AG04450 (cell line): ENCODE results near the gene ZIM2. TPM values are rescaled to one million over a fixed set of nuclear protein-coding genes. Genes with fewer than 3 reads are reported as not detected.
"Not testable (repeated sequence)": the region's sequence is repeated elsewhere in the genome, so short reads cannot be mapped to it uniquely, and the experiment has no call there.

Experiments used
- CTCF ChIA-PET: fragments of 300-600, 350-600 bp; formaldehyde crosslinking; extraction: SDS; loops from one replicate; lab custom pipeline; 2022; ENCODE audit warnings: antibody characterized with exemption, inconsistent platforms; lab: Charles Lee
- POLR2A ChIA-PET: fragments of 350-600 bp; formaldehyde crosslinking; extraction: SDS; loops from one replicate; lab custom pipeline; 2021; ENCODE audit warnings: antibody characterized with exemption, inconsistent platforms; lab: Yijun Ruan, JAX
- DNase-seq: peaks from one replicate; pipeline ENCODE4 v3.0.0-alpha.2; 2011; ENCODE audit warnings: low read depth, low spot score
- H3K27ac ChIP-seq: one replicate; pipeline ENCODE4 v1.5.1; 2012; ENCODE audit warnings: low read depth, low read length, control low read depth
- H3K27me3 ChIP-seq: one replicate; pipeline ENCODE4 v1.6.0; 2012; ENCODE audit warnings: low read length; ENCODE audit not compliant: control insufficient read depth, insufficient read depth
- H3K4me3 ChIP-seq: 2 replicates; pipeline ENCODE4 v1.5.1; 2011; ENCODE audit warnings: mild to moderate bottlenecking, low read depth, low read length, control low read depth
- H3K9me3 ChIP-seq: 2 replicates; pipeline ENCODE4 v1.5.1; 2012; ENCODE audit warnings: low read length; ENCODE audit not compliant: control insufficient read depth, insufficient read depth
- polyA plus RNA-seq: library from polyadenylated mRNA; depleted of rRNA; stranded (reverse); fragments of >200 nt; gene quantifications from 2 replicates; pipeline ENCODE4 v1.2.3, GENCODE V29; 2011
- TF ChIP-seq, protein P1 (sequence below): IDR thresholded peaks from 2 replicates; pipeline ENCODE4 v1.5.1; 2011; ENCODE audit warnings: low read depth, low read length, control low read depth, inconsistent platforms

Gene ZIM2
- polyA plus RNA-seq, 1 experiment, result not detected

DNA sequence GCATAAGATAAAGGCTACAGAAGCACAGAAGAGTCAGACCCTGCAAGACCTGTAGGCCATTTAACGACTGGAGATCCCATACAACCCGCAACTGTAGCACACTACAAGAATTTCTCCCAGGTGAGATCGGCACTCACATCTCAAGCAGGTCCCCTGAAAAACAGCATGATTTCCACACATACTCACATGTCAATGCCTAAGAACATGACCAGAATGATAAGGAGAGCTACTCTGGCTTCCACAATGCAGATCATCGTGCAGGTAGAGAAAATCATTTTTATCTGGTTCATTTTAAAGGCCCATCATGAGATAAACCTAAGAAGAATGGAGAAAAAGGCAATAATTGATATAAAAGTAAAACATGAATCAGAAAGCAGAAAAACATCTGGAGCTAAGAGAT lies 17.5 kb upstream of the ZIM2 start:
- TF ChIP-seq, protein P1, sequence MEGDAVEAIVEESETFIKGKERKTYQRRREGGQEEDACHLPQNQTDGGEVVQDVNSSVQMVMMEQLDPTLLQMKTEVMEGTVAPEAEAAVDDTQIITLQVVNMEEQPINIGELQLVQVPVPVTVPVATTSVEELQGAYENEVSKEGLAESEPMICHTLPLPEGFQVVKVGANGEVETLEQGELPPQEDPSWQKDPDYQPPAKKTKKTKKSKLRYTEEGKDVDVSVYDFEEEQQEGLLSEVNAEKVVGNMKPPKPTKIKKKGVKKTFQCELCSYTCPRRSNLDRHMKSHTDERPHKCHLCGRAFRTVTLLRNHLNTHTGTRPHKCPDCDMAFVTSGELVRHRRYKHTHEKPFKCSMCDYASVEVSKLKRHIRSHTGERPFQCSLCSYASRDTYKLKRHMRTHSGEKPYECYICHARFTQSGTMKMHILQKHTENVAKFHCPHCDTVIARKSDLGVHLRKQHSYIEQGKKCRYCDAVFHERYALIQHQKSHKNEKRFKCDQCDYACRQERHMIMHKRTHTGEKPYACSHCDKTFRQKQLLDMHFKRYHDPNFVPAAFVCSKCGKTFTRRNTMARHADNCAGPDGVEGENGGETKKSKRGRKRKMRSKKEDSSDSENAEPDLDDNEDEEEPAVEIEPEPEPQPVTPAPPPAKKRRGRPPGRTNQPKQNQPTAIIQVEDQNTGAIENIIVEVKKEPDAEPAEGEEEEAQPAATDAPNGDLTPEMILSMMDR, result no peak
- H3K27ac ChIP-seq, result no peak overlapping the region
- ChIA-PET POLR2A (no interaction called here), CTCF (no interaction called here)
- H3K9me3 ChIP-seq, result peaks cover 12% of the 10 kb centered on the region
- no peak for DNase-seq
- no peaks in the 10 kb centered on the region for H3K27me3 ChIP-seq
- no peak overlapping the region for H3K4me3 ChIP-seq

DNA sequence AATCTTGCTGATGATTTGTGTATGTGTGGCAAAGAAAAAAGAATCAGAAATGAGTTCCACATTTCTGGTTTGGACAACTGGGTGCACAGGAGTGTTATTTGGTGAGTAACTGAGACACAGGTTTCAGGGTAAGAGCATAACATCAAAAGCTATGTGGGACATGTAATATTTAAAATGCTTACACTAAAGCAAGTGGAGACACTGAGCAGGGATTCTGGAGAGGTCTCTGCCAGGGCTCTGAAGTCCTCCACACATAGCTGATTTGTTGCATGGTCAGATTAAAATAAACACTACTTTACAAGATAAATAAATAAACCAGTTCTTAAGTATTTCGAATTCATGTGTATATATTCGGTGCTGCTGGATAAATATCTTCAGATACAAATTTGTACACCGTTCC lies 16.3 kb upstream of the ZIM2 start:
- no peaks in the 10 kb centered on the region for H3K27me3 ChIP-seq
- ChIA-PET POLR2A (no interaction called here), CTCF (no interaction called here)
- TF ChIP-seq, protein P1, result no peak
- no peak overlapping the region for H3K4me3 ChIP-seq
- H3K27ac ChIP-seq, result no peak overlapping the region
- no peak for DNase-seq
- peaks cover 8% of the 10 kb centered on the region for H3K9me3 ChIP-seq

DNA sequence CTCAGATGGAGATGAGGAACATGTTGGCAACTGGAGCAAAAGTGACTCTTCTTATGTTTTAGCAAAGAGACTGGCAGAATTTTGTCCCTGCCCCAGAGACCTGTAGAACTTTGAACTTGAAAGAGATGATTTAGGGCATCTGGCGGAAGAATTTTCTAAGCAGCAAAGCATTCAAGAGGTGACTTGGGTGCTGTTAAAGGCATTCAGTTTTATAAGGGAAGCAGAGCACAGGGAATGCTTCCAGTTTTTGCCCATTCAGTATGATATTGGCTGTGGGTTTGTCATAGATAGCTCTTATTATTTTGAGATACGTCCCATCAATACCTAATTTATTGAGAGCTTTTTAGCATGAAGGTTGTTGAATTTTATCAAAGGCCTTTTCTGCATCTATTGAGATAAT lies 11.8 kb upstream of the ZIM2 start:
- POLR2A ChIA-PET, H3K4me3 ChIP-seq, CTCF ChIA-PET, H3K27me3 ChIP-seq, H3K27ac ChIP-seq, DNase-seq: not testable (repeated sequence)
- H3K9me3 ChIP-seq, result peaks cover 13% of the 10 kb centered on the region

DNA sequence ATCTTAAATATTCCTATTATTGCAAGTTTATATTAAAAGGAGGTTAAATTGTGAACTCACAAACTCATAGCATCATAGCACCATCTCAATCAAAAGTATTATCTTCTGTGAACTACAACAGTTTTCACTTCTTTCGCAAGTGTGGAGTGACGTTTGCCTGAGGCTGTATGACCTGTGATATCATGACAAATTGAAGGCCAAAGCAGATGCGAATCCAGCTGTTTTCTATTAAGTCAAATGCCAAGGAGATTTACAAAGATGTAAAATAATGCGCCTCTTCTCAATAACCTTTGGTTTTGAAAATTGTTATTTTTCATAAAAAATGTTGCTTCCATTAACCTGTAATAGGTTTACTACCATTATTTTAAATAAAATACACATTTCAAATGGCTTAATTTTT lies 7.6 kb upstream of the ZIM2 start:
- no peak for DNase-seq
- Histone ChIP-seq H3K4me3 (no peak overlapping the region), H3K9me3 (peaks cover 8% of the 10 kb centered on the region; the same call in 1 of the 2 replicates), H3K27ac (no peak overlapping the region), H3K27me3 (no peaks in the 10 kb centered on the region)
- POLR2A ChIA-PET, result no interaction called here
- TF ChIP-seq, protein P1, result no peak
- CTCF ChIA-PET, result no interaction called here

DNA sequence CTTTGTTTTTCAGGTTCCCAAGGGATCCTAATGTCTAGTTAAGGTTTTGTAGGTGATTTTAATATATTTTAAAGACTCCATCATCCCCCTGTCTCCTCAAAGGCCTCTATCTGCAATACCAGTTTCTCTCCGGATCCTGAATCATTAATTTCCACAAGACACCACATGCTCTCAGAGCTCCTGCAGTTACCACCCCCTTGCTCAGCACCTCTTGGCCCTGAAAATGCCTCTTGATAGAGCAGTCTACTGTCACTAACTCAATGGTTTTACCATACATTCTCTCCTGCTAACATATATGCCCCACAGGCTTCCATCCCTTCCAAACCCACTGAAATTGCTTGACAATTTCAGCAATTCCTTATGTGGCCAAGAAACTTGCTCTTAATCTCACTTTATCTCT lies 1.9 kb upstream of the ZIM2 start:
- no peak for DNase-seq
- TF ChIP-seq, protein P1, result no peak
- ChIA-PET POLR2A (no interaction called here), CTCF (no interaction called here)
- H3K9me3 ChIP-seq, result peaks cover 40% of the 10 kb centered on the region
- no peak overlapping the region for H3K4me3 ChIP-seq
- H3K27ac ChIP-seq, result no peak overlapping the region
- no peaks in the 10 kb centered on the region for H3K27me3 ChIP-seq

DNA sequence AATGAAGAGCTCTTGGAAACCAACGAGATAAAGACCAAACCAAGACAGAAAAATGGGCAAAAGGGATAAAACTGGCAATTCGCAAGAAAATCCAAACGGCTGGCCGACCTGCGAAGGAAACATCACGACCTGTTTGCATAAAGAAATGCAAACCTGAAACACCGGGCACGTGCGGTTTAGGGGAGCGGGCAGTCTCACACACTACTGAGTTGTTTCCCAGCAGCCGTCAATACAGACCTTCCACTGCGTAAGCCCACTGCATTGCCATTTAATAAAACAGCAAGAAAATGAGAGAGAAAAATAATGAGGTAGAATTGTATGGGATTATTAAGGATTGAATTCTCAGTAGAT lies 642 bp upstream of the ZIM2 start:
- no peak overlapping the region for H3K4me3 ChIP-seq

More for the DNA sequence above, 642 bp upstream of the ZIM2 start:
- H3K27me3 ChIP-seq, result no peaks in the 10 kb centered on the region
- TF ChIP-seq, protein P1, result no peak
- DNase-seq, result no peak
- CTCF ChIA-PET, result no interaction called here
- H3K27ac ChIP-seq, result no peak overlapping the region
- H3K9me3 ChIP-seq, result peaks cover 51% of the 10 kb centered on the region
- POLR2A ChIA-PET, result no interaction called here
